CD14-positive monocyte (primary cell): ENCODE measurements around the gene TMEM129. TPM values are rescaled to one million over a fixed set of nuclear protein-coding genes. Genes with fewer than 3 reads are reported as not detected.
A peak's percentile ranks its signal among the peaks of the same experiment; 100 is the strongest.

Source experiments
- DNase-seq, 3 donors: peaks; one replicate each; pipeline ENCODE4 v3.0.0-alpha.2; 2011 to 2022
- H2AFZ ChIP-seq: 2 replicates; pipeline ENCODE4 v1.6.0; 2012; ENCODE audit warnings: mild to moderate bottlenecking, low read depth, low read length, inconsistent platforms; ENCODE audit not compliant: insufficient read depth, poor library complexity, severe bottlenecking
- H3K27ac ChIP-seq, 2 donors: 1 replicate in 1 of 2; 2 replicates in 1 of 2; pipeline ENCODE4 v1.5.1; 2012 to 2013; ENCODE audit warnings: low read length in 2 of 2, control low read depth in 1 of 2, inconsistent platforms in 1 of 2, low read depth in 1 of 2, mild to moderate bottlenecking in 1 of 2
- H3K27me3 ChIP-seq, 2 donors: one replicate each; pipeline versions ENCODE4 v1.6.0 to v1.6.1; 2011 to 2013; ENCODE audit warnings: low read length in 2 of 2; ENCODE audit not compliant: control insufficient read depth in 2 of 2, insufficient read depth in 2 of 2
- H3K36me3 ChIP-seq, 2 donors: replicated peaks in 1 of 2; 1 replicate in 1 of 2; 2 replicates in 1 of 2; pipeline versions ENCODE4 v1.5.1 to v1.6.1; 2012 to 2013; ENCODE audit warnings: low read length in 2 of 2, control low read depth in 1 of 2, inconsistent platforms in 1 of 2, mild to moderate bottlenecking in 1 of 2; ENCODE audit not compliant: insufficient read depth in 2 of 2, control insufficient read depth in 1 of 2
- H3K4me1 ChIP-seq, 2 donors: 1 replicate in 1 of 2; 2 replicates in 1 of 2; pipeline versions ENCODE4 v1.5.1 to v1.6.1; 2012 to 2013; ENCODE audit warnings: low read length in 2 of 2, control low read depth in 1 of 2, inconsistent platforms in 1 of 2, mild to moderate bottlenecking in 1 of 2, moderate library complexity in 1 of 2; ENCODE audit not compliant: insufficient read depth in 2 of 2, control insufficient read depth in 1 of 2
- H3K4me2 ChIP-seq: replicated peaks from 2 replicates; pipeline ENCODE3; 2012; ENCODE audit warnings: low read length, moderate library complexity, mild to moderate bottlenecking; ENCODE audit not compliant: poor library complexity, severe bottlenecking; ENCODE audit errors: extremely low read depth
- H3K4me3 ChIP-seq, 3 experiments: fragments of 200-600 bp in 1 of 3; sonication (generic) in 1 of 3; replicated peaks in 1 of 3; 1 replicate in 2 of 3; 2 replicates in 1 of 3; pipeline ENCODE4 v1.5.1; 2011 to 2013; ENCODE audit warnings: low read length in 3 of 3, mild to moderate bottlenecking in 3 of 3, control low read depth in 2 of 3, low read depth in 2 of 3, inconsistent platforms in 1 of 3, moderate library complexity in 1 of 3
- H3K79me2 ChIP-seq: 2 replicates; pipeline ENCODE4 v1.6.0; 2012; ENCODE audit warnings: mild to moderate bottlenecking, control low read depth, inconsistent platforms, low read length, moderate library complexity; ENCODE audit not compliant: insufficient read depth
- H3K9ac ChIP-seq: 2 replicates; pipeline ENCODE4 v1.6.0; 2017; ENCODE audit warnings: low read length, mild to moderate bottlenecking; ENCODE audit not compliant: insufficient read depth, poor library complexity, severe bottlenecking
- H3K9me3 ChIP-seq, 2 donors: replicated peaks in 1 of 2; 1 replicate in 1 of 2; 2 replicates in 1 of 2; pipeline versions ENCODE4 v1.5.1 to v1.6.1; 2012 to 2013; ENCODE audit warnings: low read length in 2 of 2, control low read depth in 1 of 2; ENCODE audit not compliant: control insufficient read depth in 1 of 2, insufficient read depth in 1 of 2
- H4K20me1 ChIP-seq: 2 replicates; pipeline ENCODE4 v1.6.0; 2012; ENCODE audit warnings: mild to moderate bottlenecking, low read length, control low read depth, moderate library complexity; ENCODE audit not compliant: insufficient read depth
- H3K27ac Mint-ChIP-seq, 7 donors: one replicate each; pipeline ENCODE4 v1.8.0; 2020; ENCODE audit warnings: mild to moderate bottlenecking in 7 of 7, mixed read lengths in 7 of 7, moderate library complexity in 6 of 7, inconsistent platforms in 2 of 7
- H3K27me3 Mint-ChIP-seq, 3 donors: one replicate each; pipeline ENCODE4 v1.8.0; 2021 to 2022; ENCODE audit warnings: low read depth in 3 of 3, mild to moderate bottlenecking in 3 of 3, mixed read lengths in 3 of 3, moderate library complexity in 3 of 3, inconsistent platforms in 1 of 3
- H3K36me3 Mint-ChIP-seq, 2 donors: one replicate each; pipeline ENCODE4 v1.8.0; 2020; ENCODE audit warnings: mixed read lengths in 2 of 2, inconsistent platforms in 1 of 2, mild to moderate bottlenecking in 1 of 2
- H3K4me1 Mint-ChIP-seq: one replicate; pipeline ENCODE4 v1.8.0; 2020; ENCODE audit warnings: mild to moderate bottlenecking, mixed read lengths
- H3K4me3 Mint-ChIP-seq, 2 donors: one replicate each; pipeline ENCODE4 v1.8.0; 2020; ENCODE audit warnings: mild to moderate bottlenecking in 2 of 2, mixed read lengths in 2 of 2, moderate library complexity in 1 of 2
- H3K9me3 Mint-ChIP-seq, 7 donors: one replicate each; pipeline ENCODE4 v1.8.0; 2020 to 2022; ENCODE audit warnings: mixed read lengths in 7 of 7, mild to moderate bottlenecking in 6 of 7, moderate library complexity in 6 of 7, inconsistent platforms in 2 of 7
- WGBS: methylation state at CpG from one replicate; pipeline ENCODE4 v1.1.5; 2013; ENCODE audit warnings: missing lambda C conversion rate; ENCODE audit not compliant: insufficient coverage; 5-methylcytosine and 5-hydroxymethylcytosine counted together
- intact Hi-C, 2 donors: fragments of 100-400 bp; cut with micrococcal nuclease; formaldehyde crosslinking; loops; one replicate each; pipeline versions ENCODE4 v1.15.0 to v1.15.1; 2023
- polyA minus RNA-seq: library from RNA; depleted of rRNA, polyadenylated mRNA; stranded (reverse); fragments of >200 nt; gene quantifications from 2 replicates; pipeline ENCODE4 v1.2.3, GENCODE V29; 2012
- polyA plus RNA-seq, 3 donors: library from polyadenylated mRNA; depleted of rRNA in 1 of 3; unstranded in 2 of 3; stranded (reverse) in 1 of 3; fragments of 300-500 nt in 2 of 3; fragments of >200 nt in 1 of 3; fragmentation: Illumina TruSeq in 2 of 3; gene quantifications; 1 replicate in 2 of 3; 2 replicates in 1 of 3; pipeline ENCODE4 v1.2.3, GENCODE V29; 2012 to 2021
- total RNA-seq, 12 experiments: library from RNA in 1 of 12; stranded (reverse) in 1 of 12; fragments of 120-200 nt in 1 of 12; gene quantifications; one replicate each; pipeline ENCODE4 v1.2.4 and lab custom pipeline; 2013 to 2026; ENCODE audit warnings: mixed read lengths in 6 of 12, inconsistent platforms in 1 of 12
- TF ChIP-seq, protein P1 (sequence below): fragments of 200-600 bp; IDR thresholded peaks from one replicate; pipeline ENCODE4 v1.8.0; 2022; ENCODE audit warnings: antibody characterized with exemption, mild to moderate bottlenecking

Gene TMEM129, protein sequence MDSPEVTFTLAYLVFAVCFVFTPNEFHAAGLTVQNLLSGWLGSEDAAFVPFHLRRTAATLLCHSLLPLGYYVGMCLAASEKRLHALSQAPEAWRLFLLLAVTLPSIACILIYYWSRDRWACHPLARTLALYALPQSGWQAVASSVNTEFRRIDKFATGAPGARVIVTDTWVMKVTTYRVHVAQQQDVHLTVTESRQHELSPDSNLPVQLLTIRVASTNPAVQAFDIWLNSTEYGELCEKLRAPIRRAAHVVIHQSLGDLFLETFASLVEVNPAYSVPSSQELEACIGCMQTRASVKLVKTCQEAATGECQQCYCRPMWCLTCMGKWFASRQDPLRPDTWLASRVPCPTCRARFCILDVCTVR
- 21.7 TPM for total RNA-seq (2013)
- polyA plus RNA-seq: 10 to 100 TPM; 22.4 to 40.2 (median 24.1) TPM
- polyA minus RNA-seq: 15.5 and 19.4 TPM in 2 replicates
- 3.0 to 15.7 (median 13.3) reads per million in 11 experiments for total RNA-seq (lab: John Stamatoyannopoulos, UW)

DNA sequence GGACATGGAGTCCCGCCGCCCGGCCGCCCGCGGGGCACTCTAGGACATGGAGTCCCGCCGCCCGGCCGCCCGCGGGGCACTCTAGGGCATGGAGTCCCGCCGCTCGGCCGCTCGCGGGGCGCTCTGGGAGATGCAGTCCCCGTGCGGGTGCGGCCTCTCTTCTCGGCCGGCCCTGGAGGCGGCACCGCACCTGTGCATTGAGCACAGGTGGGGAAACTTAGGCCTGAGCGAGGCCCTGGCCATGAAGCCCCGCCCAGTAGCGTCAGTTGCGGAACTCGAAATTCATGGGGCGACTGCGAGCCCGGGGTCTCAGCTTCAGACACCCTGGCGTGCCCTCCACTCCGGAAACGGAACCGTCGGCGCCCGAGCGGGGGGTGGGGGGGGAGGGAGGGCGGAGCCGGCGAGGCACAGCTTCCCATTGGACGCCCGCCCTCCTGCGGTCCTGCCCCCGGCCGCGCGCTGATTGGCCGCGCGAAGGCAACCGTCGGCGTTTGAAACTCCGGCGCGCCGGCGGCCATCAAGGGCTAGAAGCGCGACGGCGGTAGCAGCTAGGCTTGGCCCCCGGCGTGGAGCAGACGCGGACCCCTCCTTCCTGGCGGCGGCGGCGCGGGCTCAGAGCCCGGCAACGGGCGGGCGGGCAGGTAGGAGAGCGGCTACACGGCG is at the start of gene TMEM129, which contains the start of gene TACC3:
Gene TMEM129, minus strand, starts transcription at position 321 of the 663 bp plus-strand sequence. CDS start 486 bp downstream, outside the sequence.
Gene TACC3, plus strand, starts transcription at position 519 of the 663 bp plus-strand sequence. CDS start 1,901 bp downstream, outside the sequence.
- Histone ChIP-seq H3K27me3 (no peaks in the 10 kb centered on the region), H3K9ac (peak within 1 kb of the TSS; percentile 79), H3K4me3 (peak within 1 kb of the TSS; percentile 51 to 80 (median 56)), H3K4me2 (peak within 1 kb of the TSS; percentile 89), H2AFZ (peak within 1 kb of the TSS; percentile 83), H3K4me1 (peaks cover 59 to 75% of the 10 kb centered on the region in 2 donors), H3K27ac (peak within 1 kb of the TSS; percentile 88 to 96), H3K9me3 (no peaks in the 10 kb centered on the region), H3K36me3 (peaks cover 22 to 34% of the 10 kb centered on the region in 2 donors), H4K20me1 (peaks cover 38% of the 10 kb centered on the region), H3K79me2 (peaks cover 85% of the 10 kb centered on the region)
- peaks cover 19 to 42% of the 10 kb centered on the region in 2 donors for H3K36me3 Mint-ChIP-seq
- peak within 1 kb of the TSS; percentile 85 to 98 for H3K4me3 Mint-ChIP-seq
- peak; percentile 88 to 91 (median 89) for DNase-seq
- H3K4me1 Mint-ChIP-seq: peaks cover 62% of the 10 kb centered on the region
- under 1% methylated on average over 64 of the region's 83 CpGs for WGBS
- H3K27ac Mint-ChIP-seq: peak within 1 kb of the TSS; percentile 97 to 100 (median 98)
- H3K9me3 Mint-ChIP-seq: no peaks in the 10 kb centered on the region
- TF ChIP-seq, protein P1, sequence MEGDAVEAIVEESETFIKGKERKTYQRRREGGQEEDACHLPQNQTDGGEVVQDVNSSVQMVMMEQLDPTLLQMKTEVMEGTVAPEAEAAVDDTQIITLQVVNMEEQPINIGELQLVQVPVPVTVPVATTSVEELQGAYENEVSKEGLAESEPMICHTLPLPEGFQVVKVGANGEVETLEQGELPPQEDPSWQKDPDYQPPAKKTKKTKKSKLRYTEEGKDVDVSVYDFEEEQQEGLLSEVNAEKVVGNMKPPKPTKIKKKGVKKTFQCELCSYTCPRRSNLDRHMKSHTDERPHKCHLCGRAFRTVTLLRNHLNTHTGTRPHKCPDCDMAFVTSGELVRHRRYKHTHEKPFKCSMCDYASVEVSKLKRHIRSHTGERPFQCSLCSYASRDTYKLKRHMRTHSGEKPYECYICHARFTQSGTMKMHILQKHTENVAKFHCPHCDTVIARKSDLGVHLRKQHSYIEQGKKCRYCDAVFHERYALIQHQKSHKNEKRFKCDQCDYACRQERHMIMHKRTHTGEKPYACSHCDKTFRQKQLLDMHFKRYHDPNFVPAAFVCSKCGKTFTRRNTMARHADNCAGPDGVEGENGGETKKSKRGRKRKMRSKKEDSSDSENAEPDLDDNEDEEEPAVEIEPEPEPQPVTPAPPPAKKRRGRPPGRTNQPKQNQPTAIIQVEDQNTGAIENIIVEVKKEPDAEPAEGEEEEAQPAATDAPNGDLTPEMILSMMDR: no peak
- intact Hi-C loops: loop anchor here (1.0 to 10.0 kb wide), 6 partner anchors 8 to 374 kb away; partner anchors contain the start of genes LETM1 (in 1 of the 2), SLBP (in 1 of the 2) and UVSSA (in 1 of the 2)
- H3K27me3 Mint-ChIP-seq: peaks cover 0 to 3% (median 0%) of the 10 kb centered on the region in 3 donors

DNA sequence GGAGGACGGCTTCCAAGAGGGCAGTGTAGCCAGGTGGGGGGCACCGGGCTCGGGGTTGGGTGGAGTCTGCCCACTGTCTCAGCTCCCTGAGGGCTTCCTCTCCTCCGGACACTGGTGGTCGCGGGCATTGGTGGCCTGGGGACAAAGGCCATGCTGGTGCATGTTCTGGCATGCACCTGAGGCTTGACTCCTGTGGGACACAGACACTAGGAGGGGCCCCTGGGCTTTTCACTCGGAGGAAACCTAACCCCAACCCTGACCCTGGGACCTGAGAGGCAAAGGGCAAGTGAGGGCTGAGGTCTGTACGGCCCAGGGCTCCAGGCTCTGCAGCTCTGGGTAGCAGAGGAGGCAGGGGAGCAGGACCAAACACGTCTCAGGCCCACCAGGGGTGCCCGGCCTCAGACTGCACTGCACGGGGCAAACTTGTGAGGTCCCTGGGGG is 49.7 kb upstream of the TMEM129 start:
- H2AFZ ChIP-seq: no peak overlapping the region
- H3K79me2 ChIP-seq: no peaks in the 10 kb centered on the region
- H3K4me3 ChIP-seq: no peak overlapping the region
- no peak overlapping the region for H3K27ac ChIP-seq
- peaks cover 3 to 32% of the 10 kb centered on the region in 2 donors for H3K27me3 ChIP-seq
- H3K36me3 ChIP-seq: no peaks in the 10 kb centered on the region
- Mint-ChIP-seq H3K4me1 (no peaks in the 10 kb centered on the region), H3K4me3 (no peak overlapping the region), H3K27ac (no peak overlapping the region), H3K27me3 (peaks cover 12 to 48% (median 18%) of the 10 kb centered on the region in 3 donors), H3K9me3 (peaks cover 0 to 3% (median 0%) of the 10 kb centered on the region in 7 donors), H3K36me3 (no peaks in the 10 kb centered on the region)
- no peak for DNase-seq
- 91% methylated on average over 11 of the region's 11 CpGs for WGBS
- H4K20me1 ChIP-seq: no peaks in the 10 kb centered on the region
- intact Hi-C loops: no loop called here
- H3K9me3 ChIP-seq: no peaks in the 10 kb centered on the region
- no peak overlapping the region for H3K4me2 ChIP-seq
- TF ChIP-seq, protein P1: no peak
- no peak overlapping the region for H3K9ac ChIP-seq
- H3K4me1 ChIP-seq: no peaks in the 10 kb centered on the region
